ENCODE measurements around the gene WNT7B. TPM values are rescaled to one million over a fixed set of nuclear protein-coding genes. Genes with fewer than 3 reads are reported as not detected.

WNT7B gene
- total and polyA plus RNA-seq, 2 experiments from 2014 or later, result 0.10 TPM; not detected in 1

- TF ChIP-seq REST (IDR thresholded peaks at IDR 0.05; ENCODE audit: unreplicated experiment), result no peak
- no peak for TF ChIP-seq ZNF114 (CRISPR knock-in tag; IDR thresholded peaks at IDR 0.05)
- no peak for TF ChIP-seq STAT1 (IDR thresholded peaks at IDR 0.05; ENCODE audit: unreplicated experiment)
- TF ChIP-seq EZH2phosphoT487 (IDR thresholded peaks at IDR 0.05; ENCODE audit: unreplicated experiment), result no peak
- TF ChIP-seq POLR2AphosphoS5 (IDR thresholded peaks at IDR 0.05; ENCODE audit: low read depth), result no peak
Measured at GRCh38 chr22:45966320-45966894, 10.6 kb downstream of the WNT7B start (continued).

- H3K9me2 ChIP-seq (ENCODE audit: insufficient read depth), result no peaks in the 10 kb centered on the region
- peaks cover 2% of the 10 kb centered on the region; the same call in 1 of the 2 replicates for H3K4me1 ChIP-seq (ENCODE audit: insufficient read depth)
- no peak overlapping the region for H3K4me3 ChIP-seq
- peaks cover 14% of the 10 kb centered on the region for H3K27me3 ChIP-seq (ENCODE audit: insufficient read depth)
- DNase-seq (ENCODE audit: low spot score) (no peak), ATAC-seq (no peak)
- H3K27me3 Mint-ChIP-seq (ENCODE audit: insufficient read depth, low read depth, poor library complexity), result peaks cover 35% of the 10 kb centered on the region
- H3K36me3 Mint-ChIP-seq (ENCODE audit: low read depth), result no peaks in the 10 kb centered on the region
- H3K4me2 ChIP-seq, result no peak overlapping the region
- H3K4me3 Mint-ChIP-seq, result no peak overlapping the region
- peaks cover 16% of the 10 kb centered on the region for H3K4me1 Mint-ChIP-seq
- H3K9me3 Mint-ChIP-seq, result no peaks in the 10 kb centered on the region
- H3K27ac Mint-ChIP-seq, result no peak overlapping the region
- H3K27ac ChIP-seq (ENCODE audit: low read depth), result no peak overlapping the region
- H3K79me2 ChIP-seq (replicated peaks; ENCODE audit: insufficient read depth), result no peaks in the 10 kb centered on the region
- no peak overlapping the region for H2AFZ ChIP-seq
- no peaks in the 10 kb centered on the region for H4K20me1 ChIP-seq (replicated peaks; ENCODE audit: insufficient read depth)
- TF ChIP-seq NANOG (IDR thresholded peaks at IDR 0.05; ENCODE audit: borderline replicate concordance), result no peak
- TF ChIP-seq, protein P1, sequence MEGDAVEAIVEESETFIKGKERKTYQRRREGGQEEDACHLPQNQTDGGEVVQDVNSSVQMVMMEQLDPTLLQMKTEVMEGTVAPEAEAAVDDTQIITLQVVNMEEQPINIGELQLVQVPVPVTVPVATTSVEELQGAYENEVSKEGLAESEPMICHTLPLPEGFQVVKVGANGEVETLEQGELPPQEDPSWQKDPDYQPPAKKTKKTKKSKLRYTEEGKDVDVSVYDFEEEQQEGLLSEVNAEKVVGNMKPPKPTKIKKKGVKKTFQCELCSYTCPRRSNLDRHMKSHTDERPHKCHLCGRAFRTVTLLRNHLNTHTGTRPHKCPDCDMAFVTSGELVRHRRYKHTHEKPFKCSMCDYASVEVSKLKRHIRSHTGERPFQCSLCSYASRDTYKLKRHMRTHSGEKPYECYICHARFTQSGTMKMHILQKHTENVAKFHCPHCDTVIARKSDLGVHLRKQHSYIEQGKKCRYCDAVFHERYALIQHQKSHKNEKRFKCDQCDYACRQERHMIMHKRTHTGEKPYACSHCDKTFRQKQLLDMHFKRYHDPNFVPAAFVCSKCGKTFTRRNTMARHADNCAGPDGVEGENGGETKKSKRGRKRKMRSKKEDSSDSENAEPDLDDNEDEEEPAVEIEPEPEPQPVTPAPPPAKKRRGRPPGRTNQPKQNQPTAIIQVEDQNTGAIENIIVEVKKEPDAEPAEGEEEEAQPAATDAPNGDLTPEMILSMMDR (conservative IDR thresholded peaks at IDR 0.05; ENCODE audit: low read depth in 2 of 2), result no peak
- no peak for TF ChIP-seq ETS1 (IDR thresholded peaks at IDR 0.05)
- TF ChIP-seq POLR2AphosphoS5 (IDR thresholded peaks at IDR 0.05; ENCODE audit: low read depth), result no peak
- TF ChIP-seq, protein P2, sequence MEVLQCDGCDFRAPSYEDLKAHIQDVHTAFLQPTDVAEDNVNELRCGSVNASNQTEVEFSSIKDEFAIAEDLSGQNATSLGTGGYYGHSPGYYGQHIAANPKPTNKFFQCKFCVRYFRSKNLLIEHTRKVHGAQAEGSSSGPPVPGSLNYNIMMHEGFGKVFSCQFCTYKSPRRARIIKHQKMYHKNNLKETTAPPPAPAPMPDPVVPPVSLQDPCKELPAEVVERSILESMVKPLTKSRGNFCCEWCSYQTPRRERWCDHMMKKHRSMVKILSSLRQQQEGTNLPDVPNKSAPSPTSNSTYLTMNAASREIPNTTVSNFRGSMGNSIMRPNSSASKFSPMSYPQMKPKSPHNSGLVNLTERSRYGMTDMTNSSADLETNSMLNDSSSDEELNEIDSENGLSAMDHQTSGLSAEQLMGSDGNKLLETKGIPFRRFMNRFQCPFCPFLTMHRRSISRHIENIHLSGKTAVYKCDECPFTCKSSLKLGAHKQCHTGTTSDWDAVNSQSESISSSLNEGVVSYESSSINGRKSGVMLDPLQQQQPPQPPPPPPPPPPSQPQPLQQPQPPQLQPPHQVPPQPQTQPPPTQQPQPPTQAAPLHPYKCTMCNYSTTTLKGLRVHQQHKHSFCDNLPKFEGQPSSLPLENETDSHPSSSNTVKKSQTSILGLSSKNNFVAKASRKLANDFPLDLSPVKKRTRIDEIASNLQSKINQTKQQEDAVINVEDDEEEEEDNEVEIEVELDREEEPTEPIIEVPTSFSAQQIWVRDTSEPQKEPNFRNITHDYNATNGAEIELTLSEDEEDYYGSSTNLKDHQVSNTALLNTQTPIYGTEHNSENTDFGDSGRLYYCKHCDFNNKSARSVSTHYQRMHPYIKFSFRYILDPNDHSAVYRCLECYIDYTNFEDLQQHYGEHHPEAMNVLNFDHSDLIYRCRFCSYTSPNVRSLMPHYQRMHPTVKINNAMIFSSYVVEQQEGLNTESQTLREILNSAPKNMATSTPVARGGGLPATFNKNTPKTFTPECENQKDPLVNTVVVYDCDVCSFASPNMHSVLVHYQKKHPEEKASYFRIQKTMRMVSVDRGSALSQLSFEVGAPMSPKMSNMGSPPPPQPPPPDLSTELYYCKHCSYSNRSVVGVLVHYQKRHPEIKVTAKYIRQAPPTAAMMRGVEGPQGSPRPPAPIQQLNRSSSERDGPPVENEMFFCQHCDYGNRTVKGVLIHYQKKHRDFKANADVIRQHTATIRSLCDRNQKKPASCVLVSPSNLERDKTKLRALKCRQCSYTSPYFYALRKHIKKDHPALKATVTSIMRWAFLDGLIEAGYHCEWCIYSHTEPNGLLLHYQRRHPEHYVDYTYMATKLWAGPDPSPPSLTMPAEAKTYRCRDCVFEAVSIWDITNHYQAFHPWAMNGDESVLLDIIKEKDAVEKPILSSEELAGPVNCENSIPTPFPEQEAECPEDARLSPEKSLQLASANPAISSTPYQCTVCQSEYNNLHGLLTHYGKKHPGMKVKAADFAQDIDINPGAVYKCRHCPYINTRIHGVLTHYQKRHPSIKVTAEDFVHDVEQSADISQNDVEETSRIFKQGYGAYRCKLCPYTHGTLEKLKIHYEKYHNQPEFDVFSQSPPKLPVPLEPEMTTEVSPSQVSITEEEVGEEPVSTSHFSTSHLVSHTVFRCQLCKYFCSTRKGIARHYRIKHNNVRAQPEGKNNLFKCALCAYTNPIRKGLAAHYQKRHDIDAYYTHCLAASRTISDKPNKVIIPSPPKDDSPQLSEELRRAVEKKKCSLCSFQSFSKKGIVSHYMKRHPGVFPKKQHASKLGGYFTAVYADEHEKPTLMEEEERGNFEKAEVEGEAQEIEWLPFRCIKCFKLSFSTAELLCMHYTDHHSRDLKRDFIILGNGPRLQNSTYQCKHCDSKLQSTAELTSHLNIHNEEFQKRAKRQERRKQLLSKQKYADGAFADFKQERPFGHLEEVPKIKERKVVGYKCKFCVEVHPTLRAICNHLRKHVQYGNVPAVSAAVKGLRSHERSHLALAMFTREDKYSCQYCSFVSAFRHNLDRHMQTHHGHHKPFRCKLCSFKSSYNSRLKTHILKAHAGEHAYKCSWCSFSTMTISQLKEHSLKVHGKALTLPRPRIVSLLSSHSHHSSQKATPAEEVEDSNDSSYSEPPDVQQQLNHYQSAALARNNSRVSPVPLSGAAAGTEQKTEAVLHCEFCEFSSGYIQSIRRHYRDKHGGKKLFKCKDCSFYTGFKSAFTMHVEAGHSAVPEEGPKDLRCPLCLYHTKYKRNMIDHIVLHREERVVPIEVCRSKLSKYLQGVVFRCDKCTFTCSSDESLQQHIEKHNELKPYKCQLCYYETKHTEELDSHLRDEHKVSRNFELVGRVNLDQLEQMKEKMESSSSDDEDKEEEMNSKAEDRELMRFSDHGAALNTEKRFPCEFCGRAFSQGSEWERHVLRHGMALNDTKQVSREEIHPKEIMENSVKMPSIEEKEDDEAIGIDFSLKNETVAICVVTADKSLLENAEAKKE (CRISPR knock-in tag; IDR thresholded peaks at IDR 0.05), result no peak
- no peak for TF ChIP-seq STAT1 (IDR thresholded peaks at IDR 0.05; ENCODE audit: unreplicated experiment)
- TF ChIP-seq EZH2 (IDR thresholded peaks at IDR 0.05; ENCODE audit: low read depth, unreplicated experiment), result no peak
- H3K36me3 ChIP-seq (ENCODE audit: insufficient read depth), result no peaks in the 10 kb centered on the region
- H3F3A ChIP-seq (replicated peaks; ENCODE audit: low read depth), result no peaks in the 10 kb centered on the region
Measured at GRCh38 chr22:45965563-45965962, 11.4 kb downstream of the WNT7B start.

Measured in GM23338 (cell line).